ENCODE data around the gene PIGR.

Gene PIGR

GRCh38 chr1:206885341-206886060, 60.8 kb downstream of the PIGR start:
- no peak for DNase-seq

- DNase-seq = no peak
These were observed 62.4 kb downstream of the PIGR start for GRCh38 chr1:206883876-206884275.

GRCh38 chr1:206883160-206883559, 63.1 kb downstream of the PIGR start:
- DNase-seq = no peak

GRCh38 chr1:206882555-206882954, 63.7 kb downstream of the PIGR start:
- no peak for DNase-seq

- no peak for DNase-seq
These were observed 66.0 kb downstream of the PIGR start for GRCh38 chr1:206880314-206880713.
